ENCODE data around the gene ADAM10.

Gene ADAM10

GRCh38 chr15:58726867-58727266 is 22.6 kb downstream of the ADAM10 start:
- no peaks in the 10 kb centered on the region for H3K36me3 ChIP-seq (ENCODE audit: control insufficient read depth, insufficient read depth, low read length)

GRCh38 chr15:58724466-58724865 is 25.0 kb downstream of the ADAM10 start:
- WGBS, 2 experiments, result 86 to 100% methylated on average over 1 of the region's 1 CpG
- H3K4me1 ChIP-seq (ENCODE audit: control insufficient read depth, insufficient read depth, low read length), result no peaks in the 10 kb centered on the region
- no peak overlapping the region for H3K4me3 ChIP-seq (ENCODE audit: insufficient read depth, low read depth, low read length)
- no peak overlapping the region for H3K27ac ChIP-seq (ENCODE audit: insufficient read depth, low read depth, low read length, poor library complexity, severe bottlenecking)
- H3K9me3 ChIP-seq (ENCODE audit: control insufficient read depth, low read length), result no peaks in the 10 kb centered on the region
- no peaks in the 10 kb centered on the region for H3K27me3 ChIP-seq (ENCODE audit: control insufficient read depth, insufficient read depth, low read length, poor library complexity, severe bottlenecking)
- H3K36me3 ChIP-seq (ENCODE audit: control insufficient read depth, insufficient read depth, low read length), result no peaks in the 10 kb centered on the region

More at GRCh38 chr15:58726867-58727266, 22.6 kb downstream of the ADAM10 start:
- Histone ChIP-seq H3K27ac (ENCODE audit: insufficient read depth, low read depth, low read length, poor library complexity, severe bottlenecking) (no peak overlapping the region), H3K9me3 (ENCODE audit: control insufficient read depth, low read length) (no peaks in the 10 kb centered on the region), H3K4me1 (ENCODE audit: control insufficient read depth, insufficient read depth, low read length) (no peaks in the 10 kb centered on the region), H3K27me3 (ENCODE audit: control insufficient read depth, insufficient read depth, low read length, poor library complexity, severe bottlenecking) (no peaks in the 10 kb centered on the region), H3K4me3 (ENCODE audit: insufficient read depth, low read depth, low read length) (no peak overlapping the region)
- 86 to 96% methylated on average over 10 to 12 of the region's 12 CpGs for WGBS, 2 experiments

GRCh38 chr15:58717357-58717756 is 32.1 kb downstream of the ADAM10 start:
- H3K36me3 ChIP-seq (ENCODE audit: control insufficient read depth, insufficient read depth, low read length), result no peaks in the 10 kb centered on the region
- H3K4me3 ChIP-seq (ENCODE audit: insufficient read depth, low read depth, low read length), result no peak overlapping the region
- no peaks in the 10 kb centered on the region for H3K9me3 ChIP-seq (ENCODE audit: control insufficient read depth, low read length)
- H3K27ac ChIP-seq (ENCODE audit: insufficient read depth, low read depth, low read length, poor library complexity, severe bottlenecking), result no peak overlapping the region
- no peaks in the 10 kb centered on the region for H3K4me1 ChIP-seq (ENCODE audit: control insufficient read depth, insufficient read depth, low read length)
- WGBS, 2 experiments, result 100% methylated on average over 1 of the region's 2 CpGs; no CpG with 5 or more reads in 1 of the 2 experiments
- H3K27me3 ChIP-seq (ENCODE audit: control insufficient read depth, insufficient read depth, low read length, poor library complexity, severe bottlenecking), result no peaks in the 10 kb centered on the region

- H3K9me3 ChIP-seq (ENCODE audit: control insufficient read depth, low read length), result no peaks in the 10 kb centered on the region
- H3K36me3 ChIP-seq (ENCODE audit: control insufficient read depth, insufficient read depth, low read length), result no peaks in the 10 kb centered on the region
- H3K4me1 ChIP-seq (ENCODE audit: control insufficient read depth, insufficient read depth, low read length), result no peaks in the 10 kb centered on the region
- H3K27me3 ChIP-seq (ENCODE audit: control insufficient read depth, insufficient read depth, low read length, poor library complexity, severe bottlenecking), result no peaks in the 10 kb centered on the region
- H3K4me3 ChIP-seq (ENCODE audit: insufficient read depth, low read depth, low read length), result no peak overlapping the region
- H3K27ac ChIP-seq (ENCODE audit: insufficient read depth, low read depth, low read length, poor library complexity, severe bottlenecking), result no peak overlapping the region
- WGBS, 2 experiments, result 94 to 96% methylated on average over 2 to 3 of the region's 4 CpGs
Measured at GRCh38 chr15:58716027-58716426, 33.5 kb downstream of the ADAM10 start.

GRCh38 chr15:58715266-58715917 is 34.1 kb downstream of the ADAM10 start:
- Histone ChIP-seq H3K27me3 (ENCODE audit: control insufficient read depth, insufficient read depth, low read length, poor library complexity, severe bottlenecking) (no peaks in the 10 kb centered on the region), H3K4me1 (ENCODE audit: control insufficient read depth, insufficient read depth, low read length) (no peaks in the 10 kb centered on the region), H3K27ac (ENCODE audit: insufficient read depth, low read depth, low read length, poor library complexity, severe bottlenecking) (no peak overlapping the region), H3K36me3 (ENCODE audit: control insufficient read depth, insufficient read depth, low read length) (no peaks in the 10 kb centered on the region), H3K4me3 (ENCODE audit: insufficient read depth, low read depth, low read length) (no peak overlapping the region), H3K9me3 (ENCODE audit: control insufficient read depth, low read length) (no peaks in the 10 kb centered on the region)
- 92 to 96% methylated on average over 3 of the region's 3 CpGs for WGBS, 2 experiments

GRCh38 chr15:58710701-58711100 is 38.8 kb downstream of the ADAM10 start:
- no peaks in the 10 kb centered on the region for H3K27me3 ChIP-seq (ENCODE audit: control insufficient read depth, insufficient read depth, low read length, poor library complexity, severe bottlenecking)
- H3K9me3 ChIP-seq (ENCODE audit: control insufficient read depth, low read length), result no peaks in the 10 kb centered on the region
- H3K27ac ChIP-seq (ENCODE audit: insufficient read depth, low read depth, low read length, poor library complexity, severe bottlenecking), result no peak overlapping the region
- no peaks in the 10 kb centered on the region for H3K4me1 ChIP-seq (ENCODE audit: control insufficient read depth, insufficient read depth, low read length)
- no peaks in the 10 kb centered on the region for H3K36me3 ChIP-seq (ENCODE audit: control insufficient read depth, insufficient read depth, low read length)
- no peak overlapping the region for H3K4me3 ChIP-seq (ENCODE audit: insufficient read depth, low read depth, low read length)

- Histone ChIP-seq H3K4me3 (ENCODE audit: insufficient read depth, low read depth, low read length) (no peak overlapping the region), H3K27me3 (ENCODE audit: control insufficient read depth, insufficient read depth, low read length, poor library complexity, severe bottlenecking) (no peaks in the 10 kb centered on the region), H3K27ac (ENCODE audit: insufficient read depth, low read depth, low read length, poor library complexity, severe bottlenecking) (no peak overlapping the region), H3K9me3 (ENCODE audit: control insufficient read depth, low read length) (no peaks in the 10 kb centered on the region), H3K4me1 (ENCODE audit: control insufficient read depth, insufficient read depth, low read length) (no peaks in the 10 kb centered on the region), H3K36me3 (ENCODE audit: control insufficient read depth, insufficient read depth, low read length) (no peaks in the 10 kb centered on the region)
- WGBS, 2 experiments, result 100% methylated on average over 3 of the region's 4 CpGs; no CpG with 5 or more reads in 1 of the 2 experiments
Measured at GRCh38 chr15:58707397-58707796, 42.1 kb downstream of the ADAM10 start.

GRCh38 chr15:58705105-58705504 is 44.4 kb downstream of the ADAM10 start:
- no peaks in the 10 kb centered on the region for H3K9me3 ChIP-seq (ENCODE audit: control insufficient read depth, low read length)
- H3K36me3 ChIP-seq (ENCODE audit: control insufficient read depth, insufficient read depth, low read length), result no peaks in the 10 kb centered on the region
- H3K4me1 ChIP-seq (ENCODE audit: control insufficient read depth, insufficient read depth, low read length), result no peaks in the 10 kb centered on the region
- no peak overlapping the region for H3K27ac ChIP-seq (ENCODE audit: insufficient read depth, low read depth, low read length, poor library complexity, severe bottlenecking)
- 100% methylated on average over 1 of the region's 2 CpGs; no CpG with 5 or more reads in 1 of the 2 experiments for WGBS, 2 experiments
- no peaks in the 10 kb centered on the region for H3K27me3 ChIP-seq (ENCODE audit: control insufficient read depth, insufficient read depth, low read length, poor library complexity, severe bottlenecking)
- no peak overlapping the region for H3K4me3 ChIP-seq (ENCODE audit: insufficient read depth, low read depth, low read length)

GRCh38 chr15:58704155-58704865 is 45.2 kb downstream of the ADAM10 start:
- Histone ChIP-seq H3K4me3 (ENCODE audit: insufficient read depth, low read depth, low read length) (no peak overlapping the region), H3K9me3 (ENCODE audit: control insufficient read depth, low read length) (no peaks in the 10 kb centered on the region), H3K27me3 (ENCODE audit: control insufficient read depth, insufficient read depth, low read length, poor library complexity, severe bottlenecking) (no peaks in the 10 kb centered on the region), H3K36me3 (ENCODE audit: control insufficient read depth, insufficient read depth, low read length) (no peaks in the 10 kb centered on the region), H3K4me1 (ENCODE audit: control insufficient read depth, insufficient read depth, low read length) (no peaks in the 10 kb centered on the region), H3K27ac (ENCODE audit: insufficient read depth, low read depth, low read length, poor library complexity, severe bottlenecking) (no peak overlapping the region)
- 95 to 100% methylated on average over 4 of the region's 4 CpGs for WGBS, 2 experiments

GRCh38 chr15:58703610-58704009 is 45.9 kb downstream of the ADAM10 start:
- Histone ChIP-seq H3K4me1 (ENCODE audit: control insufficient read depth, insufficient read depth, low read length) (no peaks in the 10 kb centered on the region), H3K27me3 (ENCODE audit: control insufficient read depth, insufficient read depth, low read length, poor library complexity, severe bottlenecking) (no peaks in the 10 kb centered on the region), H3K27ac (ENCODE audit: insufficient read depth, low read depth, low read length, poor library complexity, severe bottlenecking) (no peak overlapping the region), H3K36me3 (ENCODE audit: control insufficient read depth, insufficient read depth, low read length) (no peaks in the 10 kb centered on the region), H3K4me3 (ENCODE audit: insufficient read depth, low read depth, low read length) (no peak overlapping the region), H3K9me3 (ENCODE audit: control insufficient read depth, low read length) (no peaks in the 10 kb centered on the region)
- WGBS, 2 experiments, result 95 to 96% methylated on average over 4 of the region's 4 CpGs
